Heart left ventricle (tissue), 13 donors: ENCODE measurements around the gene RAD51B.

Source experiments
- CTCF ChIP-seq, 12 donors: fragments of 200-600 bp; sonication (generic) in 4 of 12; IDR thresholded peaks; one replicate each; pipeline versions ENCODE4 v1.5.0 to v1.8.0; 2018 to 2022; ENCODE audit warnings: antibody characterized with exemption in 12 of 12, mild to moderate bottlenecking in 5 of 12
- POLR2A ChIP-seq, 2 donors: fragments of 450-650 bp; IDR thresholded peaks; one replicate each; pipeline ENCODE4 v1.6.1; 2017; ENCODE audit warnings: antibody characterized with exemption in 2 of 2, mild to moderate bottlenecking in 2 of 2, moderate library complexity in 2 of 2
- donor health status: ischemic (EF 13 %, LVEDD 7.1; RV severe dilation, severe dysfunction).
- donor health status: DM: no; HTN: yes; CAD: no.
- donor health status: DM: no; HTN: no; CAD: no.
- donor health status: ischemic (EF 25% LVEDD 6.9; RV normal size, moderate dysfunction).
- donor health status: ischemic (EF 25% LVEDD 5.7; RV mildly dilated, moderate dysfunction).
- donor health status: ischemic (EF 35%, LVEDD 5.7; RV mildly dilated, moderate dysfunction).
- donor health status: nonischemic (EF 11% LVEDD 7.7; RV severe dilation, severe dysfunction).
- donor health status: DM: yes; HTN: yes; CAD: no.
- donor health status: PGD.
- donor health status: ischemic (EF 29% LVEDD 5.4; RV normal size, mild dysfunction).
- donor health status: nonischemic (EF 23%, LVEDD 6.1; RV moderate dilation, normal function).

DNA sequence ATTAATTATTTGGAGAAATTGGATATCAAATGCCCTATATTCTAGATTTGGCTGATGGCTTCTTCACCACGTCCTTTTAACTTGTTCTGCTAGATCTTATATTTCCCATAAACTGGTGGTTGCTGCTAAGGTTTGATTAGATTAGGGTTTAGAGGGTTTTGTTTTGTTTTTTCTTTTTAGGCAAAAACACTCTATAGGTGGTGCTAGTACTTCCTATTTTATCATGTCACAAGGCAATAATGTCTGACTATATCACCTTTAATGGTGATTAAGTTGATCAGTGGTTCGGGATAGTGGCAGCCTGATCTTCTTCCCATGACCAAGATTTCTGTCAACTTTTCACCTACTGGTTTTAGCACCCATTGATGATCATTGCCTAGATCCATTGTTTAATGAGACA lies 455.1 kb downstream of the RAD51B start:
- TF ChIP-seq POLR2A (IDR thresholded peaks at IDR 0.05): no peak
- TF ChIP-seq CTCF (IDR thresholded peaks at IDR 0.05): no peak
